ENCODE data around the gene WDR90.
A peak's percentile ranks its signal among the peaks of the same experiment; 100 is the strongest.

Gene WDR90

DNA sequence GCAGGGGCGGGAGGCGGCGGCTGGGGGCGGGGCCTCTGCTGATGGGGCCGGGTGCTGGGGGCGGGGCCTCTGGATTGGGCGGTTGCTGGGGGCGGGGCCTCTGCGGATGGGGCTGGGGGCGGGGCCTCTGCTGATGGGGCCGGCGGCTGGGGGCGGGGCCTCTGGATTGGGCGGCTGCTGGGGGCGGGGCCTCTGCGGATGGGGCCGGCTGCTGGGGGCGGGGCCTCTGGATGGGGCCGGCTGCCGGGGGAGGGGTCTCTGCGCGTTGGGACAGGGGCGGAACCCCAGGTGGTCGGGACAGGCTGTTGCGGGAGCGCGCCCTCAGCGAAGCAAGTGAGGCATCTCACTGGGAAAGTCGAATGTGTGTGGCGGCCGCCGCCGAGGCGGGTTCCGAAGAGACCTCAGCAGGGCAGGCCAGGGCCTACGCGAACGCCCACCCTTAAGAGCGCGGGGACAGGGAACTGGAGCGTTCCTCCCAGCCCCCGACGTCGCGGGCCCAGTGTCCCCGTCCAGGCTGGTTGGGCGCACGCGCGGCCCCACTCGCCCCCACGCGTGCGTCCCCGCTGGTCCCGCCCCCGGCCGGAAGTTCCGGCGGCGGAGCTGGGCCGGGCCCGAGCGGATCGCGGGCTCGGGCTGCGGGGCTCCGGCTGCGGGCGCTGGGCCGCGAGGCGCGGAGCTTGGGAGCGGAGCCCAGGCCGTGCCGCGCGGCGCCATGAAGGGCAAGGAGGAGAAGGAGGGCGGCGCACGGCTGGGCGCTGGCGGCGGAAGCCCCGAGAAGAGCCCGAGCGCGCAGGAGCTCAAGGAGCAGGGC is 30.9 kb downstream of the WDR90 start, which contains the start of gene STUB1:
STUB1 (plus strand) TSS at position 597 of the 811 bp plus-strand sequence; CDS start at position 713, 116 bp downstream.
- peak; percentile 87 for DNase-seq (ENCODE audit: low read depth, low spot score)
- H3K4me3 ChIP-seq (ENCODE audit: low read depth, low read length), result peak within 1 kb of the TSS; percentile 75
- TF ChIP-seq, protein P1, sequence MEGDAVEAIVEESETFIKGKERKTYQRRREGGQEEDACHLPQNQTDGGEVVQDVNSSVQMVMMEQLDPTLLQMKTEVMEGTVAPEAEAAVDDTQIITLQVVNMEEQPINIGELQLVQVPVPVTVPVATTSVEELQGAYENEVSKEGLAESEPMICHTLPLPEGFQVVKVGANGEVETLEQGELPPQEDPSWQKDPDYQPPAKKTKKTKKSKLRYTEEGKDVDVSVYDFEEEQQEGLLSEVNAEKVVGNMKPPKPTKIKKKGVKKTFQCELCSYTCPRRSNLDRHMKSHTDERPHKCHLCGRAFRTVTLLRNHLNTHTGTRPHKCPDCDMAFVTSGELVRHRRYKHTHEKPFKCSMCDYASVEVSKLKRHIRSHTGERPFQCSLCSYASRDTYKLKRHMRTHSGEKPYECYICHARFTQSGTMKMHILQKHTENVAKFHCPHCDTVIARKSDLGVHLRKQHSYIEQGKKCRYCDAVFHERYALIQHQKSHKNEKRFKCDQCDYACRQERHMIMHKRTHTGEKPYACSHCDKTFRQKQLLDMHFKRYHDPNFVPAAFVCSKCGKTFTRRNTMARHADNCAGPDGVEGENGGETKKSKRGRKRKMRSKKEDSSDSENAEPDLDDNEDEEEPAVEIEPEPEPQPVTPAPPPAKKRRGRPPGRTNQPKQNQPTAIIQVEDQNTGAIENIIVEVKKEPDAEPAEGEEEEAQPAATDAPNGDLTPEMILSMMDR (IDR thresholded peaks at IDR 0.05; ENCODE audit: low read depth, low read length), result no peak
- in situ Hi-C loops (cut with HindIII; ENCODE audit: low sequenced_read_pairs), result no loop called here

DNA sequence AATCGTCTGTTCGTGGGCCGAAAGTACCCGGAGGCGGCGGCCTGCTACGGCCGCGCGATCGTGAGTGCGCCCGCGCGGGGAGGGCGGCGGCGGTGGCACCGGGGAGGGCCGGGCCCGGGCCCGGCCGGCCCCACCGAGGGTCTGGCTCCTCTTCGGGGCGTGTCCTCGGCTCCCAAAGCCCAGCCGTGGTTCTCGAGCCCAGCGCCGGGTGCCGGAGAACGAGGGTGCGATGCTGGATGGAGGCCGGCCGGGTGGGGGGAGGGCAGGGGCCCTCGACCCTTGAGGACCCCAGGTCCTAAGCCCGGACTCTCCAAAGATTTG is 31.4 kb downstream of the WDR90 start:
- no peak for DNase-seq (ENCODE audit: low read depth, low spot score)
- TF ChIP-seq, protein P1 (IDR thresholded peaks at IDR 0.05; ENCODE audit: low read depth, low read length), result no peak
- peak overlapping the region; percentile 75 for H3K4me3 ChIP-seq (ENCODE audit: low read depth, low read length)
- in situ Hi-C loops (cut with HindIII; ENCODE audit: low sequenced_read_pairs), result no loop called here

DNA sequence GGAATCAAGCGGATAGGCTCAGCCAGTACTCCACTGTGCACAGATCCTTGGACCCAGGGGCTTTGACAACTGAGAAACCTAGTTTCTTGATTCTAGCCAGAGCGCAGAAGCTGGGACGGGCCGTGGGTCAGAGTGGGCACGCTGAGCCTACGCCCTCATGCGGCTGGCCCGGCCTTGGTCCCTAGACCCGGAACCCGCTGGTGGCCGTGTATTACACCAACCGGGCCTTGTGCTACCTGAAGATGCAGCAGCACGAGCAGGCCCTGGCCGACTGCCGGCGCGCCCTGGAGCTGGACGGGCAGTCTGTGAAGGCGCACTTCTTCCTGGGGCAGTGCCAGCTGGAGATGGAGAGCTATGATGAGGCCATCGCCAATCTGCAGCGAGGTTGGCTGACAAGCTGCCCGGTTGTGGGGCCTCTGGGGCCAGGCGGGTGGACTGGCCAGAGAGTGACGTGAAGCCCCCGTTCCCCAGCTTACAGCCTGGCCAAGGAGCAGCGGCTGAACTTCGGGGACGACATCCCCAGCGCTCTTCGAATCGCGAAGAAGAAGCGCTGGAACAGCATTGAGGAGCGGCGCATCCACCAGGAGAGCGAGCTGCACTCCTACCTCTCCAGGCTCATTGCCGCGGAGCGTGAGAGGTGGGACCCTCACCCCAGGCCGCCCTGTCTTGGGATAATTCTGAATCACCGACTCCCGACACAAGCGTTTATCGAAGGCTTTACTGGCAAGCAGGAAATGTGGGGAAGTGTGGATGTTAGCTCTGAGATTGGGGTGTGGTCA is 32.0 kb downstream of the WDR90 start:
- in situ Hi-C loops (cut with HindIII; ENCODE audit: low sequenced_read_pairs), result no loop called here
- DNase-seq (ENCODE audit: low read depth, low spot score), result peak; percentile 40
- TF ChIP-seq, protein P1 (IDR thresholded peaks at IDR 0.05; ENCODE audit: low read depth, low read length), result no peak
- peak overlapping the region; percentile 75 for H3K4me3 ChIP-seq (ENCODE audit: low read depth, low read length)

DNA sequence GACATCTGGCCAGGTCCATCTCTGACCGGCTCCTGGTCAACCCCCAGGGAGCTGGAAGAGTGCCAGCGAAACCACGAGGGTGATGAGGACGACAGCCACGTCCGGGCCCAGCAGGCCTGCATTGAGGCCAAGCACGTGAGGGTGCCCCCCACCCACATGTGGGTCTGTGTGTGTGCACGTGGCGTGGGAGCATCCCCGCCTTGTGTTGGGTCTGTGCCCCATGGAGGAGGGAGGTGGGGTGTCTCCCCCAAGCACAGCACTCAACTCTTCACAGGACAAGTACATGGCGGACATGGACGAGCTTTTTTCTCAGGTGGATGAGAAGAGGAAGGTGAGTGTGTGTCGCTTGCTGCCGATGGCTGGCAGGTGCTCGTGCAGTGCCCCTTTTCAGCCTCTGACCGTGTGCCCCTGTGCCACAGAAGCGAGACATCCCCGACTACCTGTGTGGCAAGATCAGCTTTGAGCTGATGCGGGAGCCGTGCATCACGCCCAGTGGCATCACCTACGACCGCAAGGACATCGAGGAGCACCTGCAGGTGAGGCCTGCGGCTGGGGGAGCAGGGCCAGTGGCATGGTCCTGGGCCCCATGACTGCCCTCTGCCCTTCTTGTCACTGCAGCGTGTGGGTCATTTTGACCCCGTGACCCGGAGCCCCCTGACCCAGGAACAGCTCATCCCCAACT is 32.7 kb downstream of the WDR90 start:
- TF ChIP-seq, protein P1 (IDR thresholded peaks at IDR 0.05; ENCODE audit: low read depth, low read length), result no peak
- H3K4me3 ChIP-seq (ENCODE audit: low read depth, low read length), result peak overlapping the region; percentile 75

DNA sequence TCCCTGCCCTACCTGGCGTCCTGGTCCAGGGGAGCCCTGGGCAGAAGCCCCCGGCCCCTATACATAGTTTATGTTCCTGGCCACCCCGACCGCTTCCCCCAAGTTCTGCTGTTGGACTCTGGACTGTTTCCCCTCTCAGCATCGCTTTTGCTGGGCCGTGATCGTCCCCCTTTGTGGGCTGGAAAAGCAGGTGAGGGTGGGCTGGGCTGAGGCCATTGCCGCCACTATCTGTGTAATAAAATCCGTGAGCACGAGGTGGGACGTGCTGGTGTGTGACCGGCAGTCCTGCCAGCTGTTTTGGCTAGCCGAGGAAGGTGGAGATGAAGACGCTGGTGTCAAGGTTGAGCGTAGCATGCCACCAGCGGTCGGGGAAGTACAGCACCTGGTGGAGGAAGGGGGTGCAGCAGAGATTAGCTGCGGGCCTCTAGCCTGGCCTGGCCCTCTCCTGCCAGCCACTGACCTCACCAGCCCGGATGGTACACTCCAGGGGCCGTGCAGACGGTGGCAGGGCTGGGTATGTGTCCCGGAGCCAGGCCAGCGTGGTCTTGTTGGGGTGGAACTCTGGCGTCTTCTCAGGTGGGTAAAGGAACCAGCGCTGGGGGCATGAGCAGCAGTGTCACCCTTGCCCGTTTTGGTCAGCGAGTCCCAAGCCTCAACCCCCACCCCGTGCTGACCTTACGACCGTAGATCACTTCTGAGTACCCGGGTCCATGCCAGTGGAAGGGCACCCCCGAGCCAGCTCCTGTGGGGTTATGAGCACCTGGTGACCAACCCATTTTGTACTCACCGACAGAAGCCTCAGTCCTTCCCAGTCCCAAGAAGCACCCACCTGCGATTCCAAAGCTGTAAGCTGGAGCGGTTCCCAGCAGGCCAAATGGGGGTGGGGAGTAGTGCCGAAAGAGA is 33.6 kb downstream of the WDR90 start:
- no peak for DNase-seq (ENCODE audit: low read depth, low spot score)
- TF ChIP-seq, protein P1 (IDR thresholded peaks at IDR 0.05; ENCODE audit: low read depth, low read length), result no peak
- in situ Hi-C loops (cut with HindIII; ENCODE audit: low sequenced_read_pairs), result no loop called here
- H3K4me3 ChIP-seq (ENCODE audit: low read depth, low read length), result peak overlapping the region; percentile 48

More for the DNA sequence above, 32.7 kb downstream of the WDR90 start:
- in situ Hi-C loops (cut with HindIII; ENCODE audit: low sequenced_read_pairs), result no loop called here
- peak; percentile 19 for DNase-seq (ENCODE audit: low read depth, low spot score)
